A549 (cell line): ENCODE results near the gene SLC23A3. TPM values are rescaled to one million over a fixed set of nuclear protein-coding genes. Genes with fewer than 3 reads are reported as not detected.

Experiments
- ATAC-seq, 2 experiments: fragments of 200-7000 bp in 1 of 2; fragments of >200 bp in 1 of 2; cut with Nextera tagmentation in 1 of 2; cut with Tn5 transposase in 1 of 2; 3 replicates each; pipeline versions ENCODE4 v1.8.0 to v1.9.1; 2018 to 2020; ENCODE audit warnings: mild to moderate bottlenecking in 1 of 2, moderate library complexity in 1 of 2
- CTCF ChIA-PET: fragments of 300-600 bp; sonication (Branson Sonifier 250); formaldehyde crosslinking; extraction: SDS; loops from one replicate; lab custom pipeline; 2021; ENCODE audit warnings: antibody characterized with exemption, inconsistent platforms; lab: Yijun Ruan, JAX
- POLR2A ChIA-PET: fragments of 350-600 bp; formaldehyde crosslinking; extraction: SDS; loops from one replicate; lab custom pipeline; 2021; ENCODE audit warnings: antibody characterized with exemption, inconsistent platforms; lab: Yijun Ruan, JAX
- DNase-seq, 2 experiments: peaks; one replicate each; pipeline versions ENCODE4 v3.0.0 to v3.0.0-alpha.2; 2011 to 2016; ENCODE audit warnings: low read depth in 1 of 2, low spot score in 1 of 2
- FAIRE-seq: peaks from 2 replicates; lab custom pipeline; 2011; peaks lifted over from hg19 to GRCh38; lab: Jason Lieb, UNC
- H3K27ac ChIP-seq, 2 experiments: fragments of >200 bp; sonication (Bioruptor Twin); formaldehyde crosslinking; 3 replicates each; pipeline ENCODE4 v1.5.1; 2016 to 2017
- H3K4me1 ChIP-seq: fragments of >200 bp; sonication (Bioruptor Twin); formaldehyde crosslinking; 3 replicates; pipeline ENCODE4 v1.6.1; 2016
- H3K4me2 ChIP-seq: fragments of >200 bp; sonication (Bioruptor Twin); formaldehyde crosslinking; 3 replicates; pipeline ENCODE4 v1.6.1; 2016
- H3K4me3 ChIP-seq: fragments of >200 bp; sonication (Bioruptor Twin); formaldehyde crosslinking; 3 replicates; pipeline ENCODE4 v1.5.1; 2016
- H3K9me3 ChIP-seq: fragments of >200 bp; sonication (Bioruptor Twin); formaldehyde crosslinking; 3 replicates; pipeline ENCODE4 v1.6.1; 2016
- BHLHE40 ChIP-seq: IDR thresholded peaks from 2 replicates; pipeline ENCODE4 v1.6.1; 2012; ENCODE audit warnings: low read depth, low read length, inconsistent platforms
- CEBPB ChIP-seq, 2 experiments: fragments of >200 bp in 1 of 2; sonication (Bioruptor Twin) in 1 of 2; formaldehyde crosslinking in 1 of 2; IDR thresholded peaks; 2 replicates each; pipeline ENCODE4 v1.6.1; 2012 to 2016
- EHF ChIP-seq: fragments of 250-450 bp; sonication (Bioruptor Pico); IDR thresholded peaks from 2 replicates; pipeline ENCODE4 v1.5.0; 2020; ENCODE audit warnings: mild to moderate bottlenecking
- EP300 ChIP-seq, 2 experiments: fragments of >200 bp; sonication (Bioruptor Twin); formaldehyde crosslinking; IDR thresholded peaks; 2 replicates in 1 of 2; 3 replicates in 1 of 2; pipeline ENCODE4 v1.6.1; 2016 to 2017
- ESRRA ChIP-seq: fragments of 150-350 bp; IDR thresholded peaks from 2 replicates; pipeline ENCODE4 v1.6.1; 2014; ENCODE audit warnings: mild to moderate bottlenecking, low read length, borderline replicate concordance
- HOXA7 ChIP-seq: fragments of 250-450 bp; sonication (Bioruptor Pico); IDR thresholded peaks from 2 replicates; pipeline ENCODE4 v1.5.0; 2020; ENCODE audit warnings: mild to moderate bottlenecking, moderate library complexity
- HOXB13 ChIP-seq: fragments of 250-450 bp; sonication (Bioruptor Pico); IDR thresholded peaks from 2 replicates; pipeline ENCODE4 v1.5.0; 2020; ENCODE audit warnings: low read depth, mild to moderate bottlenecking, moderate library complexity
- JUNB ChIP-seq: fragments of >200 bp; sonication (Bioruptor Twin); formaldehyde crosslinking; IDR thresholded peaks from 2 replicates; pipeline ENCODE4 v1.6.1; 2016
- NR3C1 ChIP-seq: fragments of >200 bp; sonication (Bioruptor Twin); formaldehyde crosslinking; IDR thresholded peaks from 3 replicates; pipeline ENCODE4 v1.6.1; 2017
- POLR2A ChIP-seq: IDR thresholded peaks from 2 replicates; pipeline ENCODE4 v1.6.1; 2012; ENCODE audit warnings: mild to moderate bottlenecking, low read length
- RAD21 ChIP-seq, 2 experiments: fragments of >200 bp in 1 of 2; sonication (Bioruptor Twin) in 1 of 2; formaldehyde crosslinking in 1 of 2; IDR thresholded peaks in 1 of 2; conservative IDR thresholded peaks in 1 of 2; 2 replicates in 1 of 2; 3 replicates in 1 of 2; pipeline ENCODE4 v1.6.1; 2012 to 2018; ENCODE audit warnings: inconsistent platforms in 1 of 2
- RNF2 ChIP-seq: fragments of 200-600 bp; sonication (generic); IDR thresholded peaks from 2 replicates; pipeline ENCODE4 v1.6.1; 2016; ENCODE audit warnings: low read depth, mild to moderate bottlenecking, antibody characterized with exemption, moderate library complexity, borderline replicate concordance
- TFCP2L1 ChIP-seq: fragments of 250-450 bp; sonication (Bioruptor Pico); IDR thresholded peaks from 2 replicates; pipeline ENCODE4 v1.5.0; 2021; ENCODE audit warnings: mild to moderate bottlenecking
- ZSCAN20 ChIP-seq: fragments of 250-450 bp; sonication (Bioruptor Pico); IDR thresholded peaks from 2 replicates; pipeline ENCODE4 v1.8.0; 2022; ENCODE audit warnings: mild to moderate bottlenecking, moderate library complexity
- WGBS: methylation state at CpG from one replicate; pipeline ENCODE4 v1.1.6; 2017; ENCODE audit errors: missing lambda C conversion rate; 5-methylcytosine and 5-hydroxymethylcytosine counted together
- polyA plus RNA-seq, 4 experiments: library from polyadenylated mRNA; depleted of rRNA in 3 of 4; stranded (reverse); fragments of >200 nt; fragmentation: RNase III in 1 of 4; extraction: RNeasy Plus Mini Kit Qiagen cat#74134 plus additional on column Dnase treatment in 1 of 4; gene quantifications; 2 replicates in 3 of 4; 3 replicates in 1 of 4; pipeline ENCODE4 v1.2.3, GENCODE V29; 2011 to 2017
- TF ChIP-seq, protein P1 (sequence below): fragments of >200 bp; sonication (Bioruptor Twin); formaldehyde crosslinking; IDR thresholded peaks from 3 replicates; pipeline ENCODE4 v1.5.1; 2016
- TF ChIP-seq, protein P2 (sequence below): IDR thresholded peaks from 2 replicates; pipeline ENCODE4 v1.6.1; 2012
- TF ChIP-seq, protein P3 (sequence below): IDR thresholded peaks from 2 replicates; pipeline ENCODE4 v1.6.1; 2012
- TF ChIP-seq, protein P4 (sequence below): fragments of 150-350 bp; IDR thresholded peaks from 2 replicates; pipeline ENCODE4 v1.6.1; 2014; ENCODE audit warnings: low read depth, mild to moderate bottlenecking, low read length
- TF ChIP-seq, protein P5 (sequence below): fragments of 200-600 bp; sonication (generic); IDR thresholded peaks from 2 replicates; pipeline ENCODE4 v1.6.1; 2016; ENCODE audit warnings: antibody characterized with exemption, mild to moderate bottlenecking, moderate library complexity
- TF ChIP-seq, protein P6 (sequence below): IDR thresholded peaks from 2 replicates; pipeline ENCODE4 v1.6.1; 2012; ENCODE audit warnings: low read depth, borderline replicate concordance

Gene SLC23A3
- polyA plus RNA-seq, 2 of the 4 experiments (the other 2 are of a cell fraction), result 0.39 to 0.90 TPM

DNA sequence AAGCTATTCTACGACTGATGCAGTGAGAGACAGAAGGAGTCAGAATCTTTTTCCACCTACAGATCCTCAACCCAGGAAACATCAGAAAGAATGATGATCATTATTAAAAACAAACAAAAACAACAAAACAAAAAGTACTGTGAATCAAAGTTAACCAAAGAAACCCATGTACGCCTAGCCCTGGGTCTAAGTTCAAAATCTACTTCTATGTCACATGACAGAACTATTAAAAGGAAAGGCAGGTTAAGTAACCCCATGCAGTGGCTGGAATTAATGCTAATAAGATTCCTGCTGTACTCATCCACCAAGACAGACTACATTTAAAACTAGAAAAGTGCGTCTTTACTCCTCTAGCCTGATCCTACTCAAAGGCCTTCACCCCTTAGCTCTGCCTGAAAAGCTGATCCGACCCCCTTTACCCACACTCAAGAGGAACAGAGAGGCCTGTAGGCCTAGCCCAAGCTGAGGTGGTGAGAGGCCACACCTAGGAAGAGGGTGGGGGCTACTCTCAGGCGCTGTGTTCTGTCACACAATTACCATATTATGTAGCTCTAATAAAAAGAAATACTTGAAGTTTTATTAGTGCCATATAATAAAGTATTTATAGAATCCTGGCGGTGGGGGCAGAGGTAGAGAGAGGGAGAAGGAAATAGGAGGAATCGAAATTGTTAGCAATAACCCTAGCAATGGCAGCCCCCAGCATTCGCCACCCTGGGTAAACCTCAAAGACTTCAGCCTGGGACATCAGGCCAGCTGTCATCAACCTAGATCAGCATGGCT is 46.3 kb downstream of the SLC23A3 start:
- TF ChIP-seq CEBPB (IDR thresholded peaks at IDR 0.05), result no peak
- no peak for TF ChIP-seq NR3C1
- TF ChIP-seq, protein P1, sequence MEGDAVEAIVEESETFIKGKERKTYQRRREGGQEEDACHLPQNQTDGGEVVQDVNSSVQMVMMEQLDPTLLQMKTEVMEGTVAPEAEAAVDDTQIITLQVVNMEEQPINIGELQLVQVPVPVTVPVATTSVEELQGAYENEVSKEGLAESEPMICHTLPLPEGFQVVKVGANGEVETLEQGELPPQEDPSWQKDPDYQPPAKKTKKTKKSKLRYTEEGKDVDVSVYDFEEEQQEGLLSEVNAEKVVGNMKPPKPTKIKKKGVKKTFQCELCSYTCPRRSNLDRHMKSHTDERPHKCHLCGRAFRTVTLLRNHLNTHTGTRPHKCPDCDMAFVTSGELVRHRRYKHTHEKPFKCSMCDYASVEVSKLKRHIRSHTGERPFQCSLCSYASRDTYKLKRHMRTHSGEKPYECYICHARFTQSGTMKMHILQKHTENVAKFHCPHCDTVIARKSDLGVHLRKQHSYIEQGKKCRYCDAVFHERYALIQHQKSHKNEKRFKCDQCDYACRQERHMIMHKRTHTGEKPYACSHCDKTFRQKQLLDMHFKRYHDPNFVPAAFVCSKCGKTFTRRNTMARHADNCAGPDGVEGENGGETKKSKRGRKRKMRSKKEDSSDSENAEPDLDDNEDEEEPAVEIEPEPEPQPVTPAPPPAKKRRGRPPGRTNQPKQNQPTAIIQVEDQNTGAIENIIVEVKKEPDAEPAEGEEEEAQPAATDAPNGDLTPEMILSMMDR, result no peak
- TF ChIP-seq, protein P2, sequence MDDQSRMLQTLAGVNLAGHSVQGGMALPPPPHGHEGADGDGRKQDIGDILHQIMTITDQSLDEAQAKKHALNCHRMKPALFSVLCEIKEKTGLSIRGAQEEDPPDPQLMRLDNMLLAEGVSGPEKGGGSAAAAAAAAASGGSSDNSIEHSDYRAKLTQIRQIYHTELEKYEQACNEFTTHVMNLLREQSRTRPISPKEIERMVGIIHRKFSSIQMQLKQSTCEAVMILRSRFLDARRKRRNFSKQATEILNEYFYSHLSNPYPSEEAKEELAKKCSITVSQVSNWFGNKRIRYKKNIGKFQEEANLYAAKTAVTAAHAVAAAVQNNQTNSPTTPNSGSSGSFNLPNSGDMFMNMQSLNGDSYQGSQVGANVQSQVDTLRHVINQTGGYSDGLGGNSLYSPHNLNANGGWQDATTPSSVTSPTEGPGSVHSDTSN, result no peak
- TF ChIP-seq, protein P3, sequence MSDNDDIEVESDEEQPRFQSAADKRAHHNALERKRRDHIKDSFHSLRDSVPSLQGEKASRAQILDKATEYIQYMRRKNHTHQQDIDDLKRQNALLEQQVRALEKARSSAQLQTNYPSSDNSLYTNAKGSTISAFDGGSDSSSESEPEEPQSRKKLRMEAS, result no peak
- TF ChIP-seq, protein P4, sequence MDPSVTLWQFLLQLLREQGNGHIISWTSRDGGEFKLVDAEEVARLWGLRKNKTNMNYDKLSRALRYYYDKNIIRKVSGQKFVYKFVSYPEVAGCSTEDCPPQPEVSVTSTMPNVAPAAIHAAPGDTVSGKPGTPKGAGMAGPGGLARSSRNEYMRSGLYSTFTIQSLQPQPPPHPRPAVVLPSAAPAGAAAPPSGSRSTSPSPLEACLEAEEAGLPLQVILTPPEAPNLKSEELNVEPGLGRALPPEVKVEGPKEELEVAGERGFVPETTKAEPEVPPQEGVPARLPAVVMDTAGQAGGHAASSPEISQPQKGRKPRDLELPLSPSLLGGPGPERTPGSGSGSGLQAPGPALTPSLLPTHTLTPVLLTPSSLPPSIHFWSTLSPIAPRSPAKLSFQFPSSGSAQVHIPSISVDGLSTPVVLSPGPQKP, result no peak
- no peak for TF ChIP-seq EP300 (IDR thresholded peaks at IDR 0.05)
- WGBS, result 86% methylated on average over 8 of the region's 8 CpGs
- H3K4me3 ChIP-seq, result no peak overlapping the region
- H3K9me3 ChIP-seq, result no peaks in the 10 kb centered on the region
- ATAC-seq (no peak), FAIRE-seq (no peak), DNase-seq (no peak)
- CTCF ChIA-PET, result interaction anchor here (0.5 to 10.8 kb wide), 14 partner anchors 12 to 269 kb away, joined by 3 to 173 read pairs (median 4); no protein-coding TSS in a partner anchor
- no peak overlapping the region for H3K4me2 ChIP-seq
- peak overlapping the region in 1 of 2 experiments; percentile 69; a peak in 1 of 6 replicates for H3K27ac ChIP-seq
- POLR2A ChIA-PET, result interaction anchor here (0.6 kb wide), 1 partner anchor 265 kb away, joined by 3 read pairs; no protein-coding TSS in a partner anchor
- H3K4me1 ChIP-seq, result peaks cover 37% of the 10 kb centered on the region

DNA sequence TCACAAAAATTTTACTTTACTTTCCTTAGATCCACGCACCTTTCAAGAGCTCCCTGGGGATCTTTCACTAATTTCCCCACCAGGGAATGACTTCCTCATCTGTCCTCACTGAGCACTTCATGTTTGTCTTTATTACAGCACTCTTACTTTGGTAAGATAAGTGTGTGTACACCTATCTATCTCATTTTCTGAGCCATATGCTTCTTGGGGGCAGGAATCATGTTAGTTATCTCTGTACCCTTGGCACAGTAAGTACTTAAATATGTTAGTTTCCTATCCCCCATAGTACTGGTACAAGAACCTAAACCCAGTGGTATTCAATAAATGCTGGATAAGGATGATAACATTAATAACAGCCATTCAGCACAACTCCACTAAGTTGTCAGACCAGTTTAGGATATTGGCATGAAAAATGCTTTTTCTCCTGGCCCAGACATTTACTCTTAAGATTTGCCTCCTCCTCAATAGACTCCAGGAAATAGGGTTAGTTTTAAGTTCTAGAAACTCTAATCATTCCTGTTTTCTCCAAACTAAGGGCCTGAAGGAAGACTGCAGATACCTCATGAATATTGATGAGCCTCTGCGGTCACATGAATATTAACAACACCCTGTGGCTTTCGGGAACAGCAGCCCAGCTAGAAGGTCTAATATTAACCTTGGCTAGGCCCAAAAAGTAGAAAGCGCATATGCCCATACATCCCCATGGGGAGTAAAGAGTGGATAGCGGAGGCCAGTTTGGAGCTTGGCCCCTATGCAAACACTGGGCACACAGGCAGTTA is 47.4 kb downstream of the SLC23A3 start:
- Histone ChIP-seq H3K4me2 (no peak overlapping the region), H3K27ac (no peak overlapping the region), H3K4me3 (no peak overlapping the region)
- ATAC-seq (no peak), FAIRE-seq (no peak), DNase-seq (no peak)
- ChIA-PET POLR2A (no interaction called here), CTCF (interaction anchor here (0.6 to 12.0 kb wide), 23 partner anchors 10 to 268 kb away, joined by 3 to 173 read pairs (median 6); no protein-coding TSS in a partner anchor)
- 90% methylated on average over 5 of the region's 5 CpGs for WGBS
- TF ChIP-seq HOXA7 (CRISPR knock-in tag) (no peak), JUNB (no peak), ZSCAN20 (CRISPR knock-in tag) (no peak), RNF2 (no peak), NR3C1 (no peak), BHLHE40 (no peak), HOXB13 (CRISPR knock-in tag) (no peak), RAD21 (conservative IDR thresholded peaks at IDR 0.05 in 1 of 2, IDR thresholded peaks at IDR 0.05 in 1 of 2) (no peak), TFCP2L1 (CRISPR knock-in tag) (no peak), POLR2A (no peak), EHF (CRISPR knock-in tag) (no peak), ESRRA (no peak)
- TF ChIP-seq, protein P5, sequence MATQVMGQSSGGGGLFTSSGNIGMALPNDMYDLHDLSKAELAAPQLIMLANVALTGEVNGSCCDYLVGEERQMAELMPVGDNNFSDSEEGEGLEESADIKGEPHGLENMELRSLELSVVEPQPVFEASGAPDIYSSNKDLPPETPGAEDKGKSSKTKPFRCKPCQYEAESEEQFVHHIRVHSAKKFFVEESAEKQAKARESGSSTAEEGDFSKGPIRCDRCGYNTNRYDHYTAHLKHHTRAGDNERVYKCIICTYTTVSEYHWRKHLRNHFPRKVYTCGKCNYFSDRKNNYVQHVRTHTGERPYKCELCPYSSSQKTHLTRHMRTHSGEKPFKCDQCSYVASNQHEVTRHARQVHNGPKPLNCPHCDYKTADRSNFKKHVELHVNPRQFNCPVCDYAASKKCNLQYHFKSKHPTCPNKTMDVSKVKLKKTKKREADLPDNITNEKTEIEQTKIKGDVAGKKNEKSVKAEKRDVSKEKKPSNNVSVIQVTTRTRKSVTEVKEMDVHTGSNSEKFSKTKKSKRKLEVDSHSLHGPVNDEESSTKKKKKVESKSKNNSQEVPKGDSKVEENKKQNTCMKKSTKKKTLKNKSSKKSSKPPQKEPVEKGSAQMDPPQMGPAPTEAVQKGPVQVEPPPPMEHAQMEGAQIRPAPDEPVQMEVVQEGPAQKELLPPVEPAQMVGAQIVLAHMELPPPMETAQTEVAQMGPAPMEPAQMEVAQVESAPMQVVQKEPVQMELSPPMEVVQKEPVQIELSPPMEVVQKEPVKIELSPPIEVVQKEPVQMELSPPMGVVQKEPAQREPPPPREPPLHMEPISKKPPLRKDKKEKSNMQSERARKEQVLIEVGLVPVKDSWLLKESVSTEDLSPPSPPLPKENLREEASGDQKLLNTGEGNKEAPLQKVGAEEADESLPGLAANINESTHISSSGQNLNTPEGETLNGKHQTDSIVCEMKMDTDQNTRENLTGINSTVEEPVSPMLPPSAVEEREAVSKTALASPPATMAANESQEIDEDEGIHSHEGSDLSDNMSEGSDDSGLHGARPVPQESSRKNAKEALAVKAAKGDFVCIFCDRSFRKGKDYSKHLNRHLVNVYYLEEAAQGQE, result no peak
- TF ChIP-seq, protein P6, sequence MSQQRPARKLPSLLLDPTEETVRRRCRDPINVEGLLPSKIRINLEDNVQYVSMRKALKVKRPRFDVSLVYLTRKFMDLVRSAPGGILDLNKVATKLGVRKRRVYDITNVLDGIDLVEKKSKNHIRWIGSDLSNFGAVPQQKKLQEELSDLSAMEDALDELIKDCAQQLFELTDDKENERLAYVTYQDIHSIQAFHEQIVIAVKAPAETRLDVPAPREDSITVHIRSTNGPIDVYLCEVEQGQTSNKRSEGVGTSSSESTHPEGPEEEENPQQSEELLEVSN, result no peak
- TF ChIP-seq, protein P2, result no peak
- TF ChIP-seq, protein P4, result no peak
- TF ChIP-seq, all 56 proteins: peak for 0
- H3K4me1 ChIP-seq, result peaks cover 35% of the 10 kb centered on the region
- H3K9me3 ChIP-seq, result no peaks in the 10 kb centered on the region
